A549 (cell line): ENCODE data around the gene ARL9. TPM values are rescaled to one million over a fixed set of nuclear protein-coding genes. Genes with fewer than 3 reads are reported as not detected.

ENCODE experiments used
- ATAC-seq, 2 experiments: fragments of 200-7000 bp in 1 of 2; fragments of >200 bp in 1 of 2; cut with Nextera tagmentation in 1 of 2; cut with Tn5 transposase in 1 of 2; 3 replicates each; pipeline versions ENCODE4 v1.8.0 to v1.9.1; 2018 to 2020; ENCODE audit warnings: mild to moderate bottlenecking in 1 of 2, moderate library complexity in 1 of 2
- CTCF ChIA-PET: fragments of 300-600 bp; sonication (Branson Sonifier 250); formaldehyde crosslinking; extraction: SDS; loops from one replicate; lab custom pipeline; 2021; ENCODE audit warnings: antibody characterized with exemption, inconsistent platforms; lab: Yijun Ruan, JAX
- POLR2A ChIA-PET: fragments of 350-600 bp; formaldehyde crosslinking; extraction: SDS; loops from one replicate; lab custom pipeline; 2021; ENCODE audit warnings: antibody characterized with exemption, inconsistent platforms; lab: Yijun Ruan, JAX
- DNase-seq, 2 experiments: peaks; one replicate each; pipeline versions ENCODE4 v3.0.0 to v3.0.0-alpha.2; 2011 to 2016; ENCODE audit warnings: low read depth in 1 of 2, low spot score in 1 of 2
- FAIRE-seq: peaks from 2 replicates; lab custom pipeline; 2011; peaks lifted over from hg19 to GRCh38; lab: Jason Lieb, UNC
- H3K27ac ChIP-seq, 2 experiments: fragments of >200 bp; sonication (Bioruptor Twin); formaldehyde crosslinking; 3 replicates each; pipeline ENCODE4 v1.5.1; 2016 to 2017
- H3K4me1 ChIP-seq: fragments of >200 bp; sonication (Bioruptor Twin); formaldehyde crosslinking; 3 replicates; pipeline ENCODE4 v1.6.1; 2016
- H3K4me2 ChIP-seq: fragments of >200 bp; sonication (Bioruptor Twin); formaldehyde crosslinking; 3 replicates; pipeline ENCODE4 v1.6.1; 2016
- H3K4me3 ChIP-seq: fragments of >200 bp; sonication (Bioruptor Twin); formaldehyde crosslinking; 3 replicates; pipeline ENCODE4 v1.5.1; 2016
- H3K9me3 ChIP-seq: fragments of >200 bp; sonication (Bioruptor Twin); formaldehyde crosslinking; 3 replicates; pipeline ENCODE4 v1.6.1; 2016
- CHD2 ChIP-seq: fragments of 150-350 bp; IDR thresholded peaks from 2 replicates; pipeline ENCODE4 v1.6.1; 2014; ENCODE audit warnings: low read length; ENCODE audit not compliant: partially characterized antibody
- E2F6 ChIP-seq: IDR thresholded peaks from 2 replicates; pipeline ENCODE4 v1.6.1; 2012; ENCODE audit warnings: low read depth, borderline replicate concordance
- EP300 ChIP-seq, 2 experiments: fragments of >200 bp; sonication (Bioruptor Twin); formaldehyde crosslinking; IDR thresholded peaks; 2 replicates in 1 of 2; 3 replicates in 1 of 2; pipeline ENCODE4 v1.6.1; 2016 to 2017
- FOSB ChIP-seq: fragments of 250-450 bp; sonication (Bioruptor Pico); IDR thresholded peaks from 2 replicates; pipeline ENCODE4 v1.5.0; 2020; ENCODE audit warnings: mild to moderate bottlenecking, moderate library complexity
- FOXS1 ChIP-seq: fragments of 250-450 bp; sonication (Bioruptor Pico); IDR thresholded peaks from 2 replicates; pipeline ENCODE4 v1.5.0; 2020; ENCODE audit warnings: mild to moderate bottlenecking, moderate library complexity
- GATA3 ChIP-seq: IDR thresholded peaks from 2 replicates; pipeline ENCODE4 v1.6.1; 2012; ENCODE audit warnings: borderline replicate concordance
- HMGXB4 ChIP-seq: fragments of 250-450 bp; sonication (Bioruptor Pico); IDR thresholded peaks from 2 replicates; pipeline ENCODE4 v1.5.0; 2021; ENCODE audit warnings: mild to moderate bottlenecking, moderate library complexity, borderline replicate concordance
- HOXA7 ChIP-seq: fragments of 250-450 bp; sonication (Bioruptor Pico); IDR thresholded peaks from 2 replicates; pipeline ENCODE4 v1.5.0; 2020; ENCODE audit warnings: mild to moderate bottlenecking, moderate library complexity
- HOXB13 ChIP-seq: fragments of 250-450 bp; sonication (Bioruptor Pico); IDR thresholded peaks from 2 replicates; pipeline ENCODE4 v1.5.0; 2020; ENCODE audit warnings: low read depth, mild to moderate bottlenecking, moderate library complexity
- HOXB5 ChIP-seq: fragments of 250-450 bp; sonication (Bioruptor Pico); IDR thresholded peaks from 2 replicates; pipeline ENCODE4 v1.5.0; 2020; ENCODE audit warnings: mild to moderate bottlenecking, moderate library complexity
- JUNB ChIP-seq: fragments of >200 bp; sonication (Bioruptor Twin); formaldehyde crosslinking; IDR thresholded peaks from 2 replicates; pipeline ENCODE4 v1.6.1; 2016
- KDM1A ChIP-seq: fragments of 200-600 bp; sonication (generic); IDR thresholded peaks from 2 replicates; pipeline ENCODE4 v1.6.1; 2016; ENCODE audit warnings: low read depth, mild to moderate bottlenecking
- KDM5A ChIP-seq: fragments of 200-600 bp; sonication (generic); IDR thresholded peaks from 2 replicates; pipeline ENCODE4 v1.6.1; 2016; ENCODE audit warnings: antibody characterized with exemption, mild to moderate bottlenecking
- MYC ChIP-seq: IDR thresholded peaks from 2 replicates; pipeline ENCODE4 v1.6.1; 2012; ENCODE audit warnings: mild to moderate bottlenecking, inconsistent platforms, low read length, improper control_type of control experiment, borderline replicate concordance
- NPAS2 ChIP-seq: fragments of 250-450 bp; sonication (Bioruptor Pico); IDR thresholded peaks from 2 replicates; pipeline ENCODE4 v1.8.0; 2022; ENCODE audit warnings: mild to moderate bottlenecking, moderate library complexity, borderline replicate concordance
- NR3C1 ChIP-seq: fragments of >200 bp; sonication (Bioruptor Twin); formaldehyde crosslinking; IDR thresholded peaks from 3 replicates; pipeline ENCODE4 v1.6.1; 2017
- PHF8 ChIP-seq: fragments of 200-600 bp; sonication (generic); IDR thresholded peaks from 2 replicates; pipeline ENCODE4 v1.6.1; 2016; ENCODE audit warnings: low read depth, mild to moderate bottlenecking, antibody characterized with exemption, moderate library complexity, borderline replicate concordance
- POLR2A ChIP-seq: IDR thresholded peaks from 2 replicates; pipeline ENCODE4 v1.6.1; 2012; ENCODE audit warnings: mild to moderate bottlenecking, low read length
- RAD21 ChIP-seq, 2 experiments: fragments of >200 bp in 1 of 2; sonication (Bioruptor Twin) in 1 of 2; formaldehyde crosslinking in 1 of 2; IDR thresholded peaks in 1 of 2; conservative IDR thresholded peaks in 1 of 2; 2 replicates in 1 of 2; 3 replicates in 1 of 2; pipeline ENCODE4 v1.6.1; 2012 to 2018; ENCODE audit warnings: inconsistent platforms in 1 of 2
- RARB ChIP-seq: fragments of 250-450 bp; sonication (Bioruptor Pico); IDR thresholded peaks from 2 replicates; pipeline ENCODE4 v1.8.0; 2021; ENCODE audit warnings: mild to moderate bottlenecking, moderate library complexity
- SMC3 ChIP-seq: fragments of >200 bp; sonication (Bioruptor Twin); formaldehyde crosslinking; IDR thresholded peaks from 3 replicates; pipeline ENCODE4 v1.6.1; 2018; ENCODE audit warnings: inconsistent platforms
- SREBF2 ChIP-seq: fragments of 450-650 bp; IDR thresholded peaks from 2 replicates; pipeline ENCODE4 v1.6.1; 2014; ENCODE audit warnings: mild to moderate bottlenecking, moderate library complexity
- USF2 ChIP-seq: fragments of 450-650 bp; IDR thresholded peaks from 2 replicates; pipeline ENCODE4 v1.6.1; 2014; ENCODE audit warnings: antibody characterized with exemption
- ZFP36 ChIP-seq: fragments of 450-650 bp; IDR thresholded peaks from 2 replicates; pipeline ENCODE4 v1.6.1; 2014; ENCODE audit warnings: borderline replicate concordance; ENCODE audit not compliant: partially characterized antibody
- ZNF302 ChIP-seq: fragments of 250-450 bp; sonication (Bioruptor Pico); IDR thresholded peaks from 2 replicates; pipeline ENCODE4 v1.9.0; 2021; ENCODE audit warnings: inconsistent platforms, mild to moderate bottlenecking, moderate library complexity
- WGBS: methylation state at CpG from one replicate; pipeline ENCODE4 v1.1.6; 2017; ENCODE audit errors: missing lambda C conversion rate; 5-methylcytosine and 5-hydroxymethylcytosine counted together
- polyA plus RNA-seq, 4 experiments: library from polyadenylated mRNA; depleted of rRNA in 3 of 4; stranded (reverse); fragments of >200 nt; fragmentation: RNase III in 1 of 4; extraction: RNeasy Plus Mini Kit Qiagen cat#74134 plus additional on column Dnase treatment in 1 of 4; gene quantifications; 2 replicates in 3 of 4; 3 replicates in 1 of 4; pipeline ENCODE4 v1.2.3, GENCODE V29; 2011 to 2017
- TF ChIP-seq, protein P1 (sequence below): fragments of 200-600 bp; sonication (generic); IDR thresholded peaks from 2 replicates; pipeline ENCODE4 v1.6.1; 2016; ENCODE audit warnings: antibody characterized with exemption, mild to moderate bottlenecking, moderate library complexity
- TF ChIP-seq, protein P2 (sequence below): fragments of >200 bp; sonication (Bioruptor Twin); formaldehyde crosslinking; IDR thresholded peaks from 3 replicates; pipeline ENCODE4 v1.5.1; 2016

The ARL9 gene
- polyA plus RNA-seq, 2 of the 4 experiments (the other 2 are of a cell fraction) = 0.08 TPM; not detected in 1

GRCh38 chr4:56530269-56531148 is 24.9 kb downstream of the ARL9 start:
- DNase-seq (peak; percentile 38 to 66), ATAC-seq (peak; percentile 93 to 97), FAIRE-seq (no peak)
- no peaks in the 10 kb centered on the region for H3K9me3 ChIP-seq
- CTCF ChIA-PET = interaction anchor here (1.8 to 3.5 kb wide), 2 partner anchors 13 to 15 kb away, joined by 5 to 12 read pairs; no protein-coding TSS in a partner anchor
- peak overlapping the region; percentile 89 for H3K4me2 ChIP-seq
- TF ChIP-seq HMGXB4 (CRISPR knock-in tag) (no peak), ZFP36 (no peak), NR3C1 (no peak), USF2 (no peak), HOXB13 (CRISPR knock-in tag) (no peak), SREBF2 (no peak), EP300 (IDR thresholded peaks at IDR 0.05) (no peak), SMC3 (no peak), GATA3 (no peak), HOXA7 (CRISPR knock-in tag) (no peak), NPAS2 (CRISPR knock-in tag) (no peak), POLR2A (peak; percentile 44), FOSB (CRISPR knock-in tag) (no peak), HOXB5 (CRISPR knock-in tag) (no peak), E2F6 (no peak), FOXS1 (no peak), KDM5A (no peak), RARB (CRISPR knock-in tag) (no peak), PHF8 (no peak), CHD2 (peak; percentile 91), JUNB (no peak), ZNF302 (CRISPR knock-in tag) (no peak), RAD21 (conservative IDR thresholded peaks at IDR 0.05 in 1 of 2, IDR thresholded peaks at IDR 0.05 in 1 of 2) (no peak), KDM1A (no peak), MYC (no peak)
- TF ChIP-seq, protein P1, sequence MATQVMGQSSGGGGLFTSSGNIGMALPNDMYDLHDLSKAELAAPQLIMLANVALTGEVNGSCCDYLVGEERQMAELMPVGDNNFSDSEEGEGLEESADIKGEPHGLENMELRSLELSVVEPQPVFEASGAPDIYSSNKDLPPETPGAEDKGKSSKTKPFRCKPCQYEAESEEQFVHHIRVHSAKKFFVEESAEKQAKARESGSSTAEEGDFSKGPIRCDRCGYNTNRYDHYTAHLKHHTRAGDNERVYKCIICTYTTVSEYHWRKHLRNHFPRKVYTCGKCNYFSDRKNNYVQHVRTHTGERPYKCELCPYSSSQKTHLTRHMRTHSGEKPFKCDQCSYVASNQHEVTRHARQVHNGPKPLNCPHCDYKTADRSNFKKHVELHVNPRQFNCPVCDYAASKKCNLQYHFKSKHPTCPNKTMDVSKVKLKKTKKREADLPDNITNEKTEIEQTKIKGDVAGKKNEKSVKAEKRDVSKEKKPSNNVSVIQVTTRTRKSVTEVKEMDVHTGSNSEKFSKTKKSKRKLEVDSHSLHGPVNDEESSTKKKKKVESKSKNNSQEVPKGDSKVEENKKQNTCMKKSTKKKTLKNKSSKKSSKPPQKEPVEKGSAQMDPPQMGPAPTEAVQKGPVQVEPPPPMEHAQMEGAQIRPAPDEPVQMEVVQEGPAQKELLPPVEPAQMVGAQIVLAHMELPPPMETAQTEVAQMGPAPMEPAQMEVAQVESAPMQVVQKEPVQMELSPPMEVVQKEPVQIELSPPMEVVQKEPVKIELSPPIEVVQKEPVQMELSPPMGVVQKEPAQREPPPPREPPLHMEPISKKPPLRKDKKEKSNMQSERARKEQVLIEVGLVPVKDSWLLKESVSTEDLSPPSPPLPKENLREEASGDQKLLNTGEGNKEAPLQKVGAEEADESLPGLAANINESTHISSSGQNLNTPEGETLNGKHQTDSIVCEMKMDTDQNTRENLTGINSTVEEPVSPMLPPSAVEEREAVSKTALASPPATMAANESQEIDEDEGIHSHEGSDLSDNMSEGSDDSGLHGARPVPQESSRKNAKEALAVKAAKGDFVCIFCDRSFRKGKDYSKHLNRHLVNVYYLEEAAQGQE = peak; percentile 93
- TF ChIP-seq, protein P2, sequence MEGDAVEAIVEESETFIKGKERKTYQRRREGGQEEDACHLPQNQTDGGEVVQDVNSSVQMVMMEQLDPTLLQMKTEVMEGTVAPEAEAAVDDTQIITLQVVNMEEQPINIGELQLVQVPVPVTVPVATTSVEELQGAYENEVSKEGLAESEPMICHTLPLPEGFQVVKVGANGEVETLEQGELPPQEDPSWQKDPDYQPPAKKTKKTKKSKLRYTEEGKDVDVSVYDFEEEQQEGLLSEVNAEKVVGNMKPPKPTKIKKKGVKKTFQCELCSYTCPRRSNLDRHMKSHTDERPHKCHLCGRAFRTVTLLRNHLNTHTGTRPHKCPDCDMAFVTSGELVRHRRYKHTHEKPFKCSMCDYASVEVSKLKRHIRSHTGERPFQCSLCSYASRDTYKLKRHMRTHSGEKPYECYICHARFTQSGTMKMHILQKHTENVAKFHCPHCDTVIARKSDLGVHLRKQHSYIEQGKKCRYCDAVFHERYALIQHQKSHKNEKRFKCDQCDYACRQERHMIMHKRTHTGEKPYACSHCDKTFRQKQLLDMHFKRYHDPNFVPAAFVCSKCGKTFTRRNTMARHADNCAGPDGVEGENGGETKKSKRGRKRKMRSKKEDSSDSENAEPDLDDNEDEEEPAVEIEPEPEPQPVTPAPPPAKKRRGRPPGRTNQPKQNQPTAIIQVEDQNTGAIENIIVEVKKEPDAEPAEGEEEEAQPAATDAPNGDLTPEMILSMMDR = no peak
- peak overlapping the region; percentile 59 for H3K4me3 ChIP-seq
- H3K4me1 ChIP-seq = no peaks in the 10 kb centered on the region
- WGBS = 24% methylated on average over 32 of the region's 68 CpGs
- POLR2A ChIA-PET = interaction anchor here (0.7 to 1.6 kb wide), 6 partner anchors 45 to 630 kb away, joined by 3 to 7 read pairs (median 4); partner anchors contain the start of genes PAICS and PPAT
- peak overlapping the region; percentile 44 to 80; a peak in 5 of 6 replicates for H3K27ac ChIP-seq
